ENCODE measurements around the gene GTF2F2. TPM values are rescaled to one million over a fixed set of nuclear protein-coding genes. Genes with fewer than 3 reads are reported as not detected.

GTF2F2 gene
- total and polyA plus RNA-seq, 9 of the 15 experiments (the other 6 are each of a cell fraction or from before 2014, with no cell fraction given) = 19.7 to 44.8 (median 32.4) TPM

GRCh38 chr13:45119991-45120864, at the start of gene GTF2F2 (continued):
- no peak for TF ChIP-seq CLOCK (CRISPR knock-in tag; IDR thresholded peaks at IDR 0.05; ENCODE audit: borderline replicate concordance)
- TF ChIP-seq ZNF217 (CRISPR knock-in tag; IDR thresholded peaks at IDR 0.05) = no peak
- no peak for TF ChIP-seq SRSF3 (IDR thresholded peaks at IDR 0.05; ENCODE audit: insufficient read depth, low read length)
- 0 out of 2 replicates have a peak, but pooled peaks have one; percentile 23 for TF ChIP-seq PKNOX1 (IDR thresholded peaks at IDR 0.05)
- TF ChIP-seq TCFL5 (CRISPR knock-in tag; conservative IDR thresholded peaks at IDR 0.05) = no peak
- no peak for TF ChIP-seq ETS2 (tag; IDR thresholded peaks at IDR 0.05; ENCODE audit: borderline replicate concordance, poor library complexity, severe bottlenecking)
- 0 out of 2 replicates have a peak, but pooled peaks have one; percentile 36 for TF ChIP-seq RB1 (IDR thresholded peaks at IDR 0.05; ENCODE audit: low read depth)
- no peak for TF ChIP-seq RAD21 (CRISPR knock-in tag; conservative IDR thresholded peaks at IDR 0.05 in 1 of 2, IDR thresholded peaks at IDR 0.05 in 1 of 2)
- no peak for TF ChIP-seq FOSL1 (tag; conservative IDR thresholded peaks at IDR 0.05)
- TF ChIP-seq, protein P1, sequence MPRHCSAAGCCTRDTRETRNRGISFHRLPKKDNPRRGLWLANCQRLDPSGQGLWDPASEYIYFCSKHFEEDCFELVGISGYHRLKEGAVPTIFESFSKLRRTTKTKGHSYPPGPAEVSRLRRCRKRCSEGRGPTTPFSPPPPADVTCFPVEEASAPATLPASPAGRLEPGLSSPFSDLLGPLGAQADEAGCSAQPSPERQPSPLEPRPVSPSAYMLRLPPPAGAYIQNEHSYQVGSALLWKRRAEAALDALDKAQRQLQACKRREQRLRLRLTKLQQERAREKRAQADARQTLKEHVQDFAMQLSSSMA (CRISPR knock-in tag; IDR thresholded peaks at IDR 0.05) = no peak
- TF ChIP-seq, protein P2, sequence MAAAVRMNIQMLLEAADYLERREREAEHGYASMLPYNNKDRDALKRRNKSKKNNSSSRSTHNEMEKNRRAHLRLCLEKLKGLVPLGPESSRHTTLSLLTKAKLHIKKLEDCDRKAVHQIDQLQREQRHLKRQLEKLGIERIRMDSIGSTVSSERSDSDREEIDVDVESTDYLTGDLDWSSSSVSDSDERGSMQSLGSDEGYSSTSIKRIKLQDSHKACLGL (CRISPR knock-in tag; IDR thresholded peaks at IDR 0.05; ENCODE audit: borderline replicate concordance, poor library complexity, severe bottlenecking) = no peak
- TF ChIP-seq HNRNPUL1 (IDR thresholded peaks at IDR 0.05; ENCODE audit: low read length) = no peak
- no peak for TF ChIP-seq CBFA2T3 (IDR thresholded peaks at IDR 0.05)
- TF ChIP-seq HNRNPLL (IDR thresholded peaks at IDR 0.05; ENCODE audit: low read depth, low read length, poor library complexity, severe bottlenecking) = peak; percentile 65
- TF ChIP-seq, protein P3, sequence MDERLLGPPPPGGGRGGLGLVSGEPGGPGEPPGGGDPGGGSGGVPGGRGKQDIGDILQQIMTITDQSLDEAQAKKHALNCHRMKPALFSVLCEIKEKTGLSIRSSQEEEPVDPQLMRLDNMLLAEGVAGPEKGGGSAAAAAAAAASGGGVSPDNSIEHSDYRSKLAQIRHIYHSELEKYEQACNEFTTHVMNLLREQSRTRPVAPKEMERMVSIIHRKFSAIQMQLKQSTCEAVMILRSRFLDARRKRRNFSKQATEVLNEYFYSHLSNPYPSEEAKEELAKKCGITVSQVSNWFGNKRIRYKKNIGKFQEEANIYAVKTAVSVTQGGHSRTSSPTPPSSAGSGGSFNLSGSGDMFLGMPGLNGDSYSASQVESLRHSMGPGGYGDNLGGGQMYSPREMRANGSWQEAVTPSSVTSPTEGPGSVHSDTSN (CRISPR knock-in tag; IDR thresholded peaks at IDR 0.05; ENCODE audit: low read depth) = no peak
- TF ChIP-seq, protein P3 (tag; conservative IDR thresholded peaks at IDR 0.05; ENCODE audit: low read depth) = no peak
- TF ChIP-seq ZNF140 (CRISPR knock-in tag; IDR thresholded peaks at IDR 0.05) = no peak
- no peak for TF ChIP-seq SMAD2 (IDR thresholded peaks at IDR 0.05; ENCODE audit: low read depth, low read length)
- no peak for TF ChIP-seq MYNN (IDR thresholded peaks at IDR 0.05)
- TF ChIP-seq MYNN (CRISPR knock-in tag; IDR thresholded peaks at IDR 0.05) = no peak
